HG03097 (cell line): ENCODE data around the gene PAX8.
"Not testable (repeated sequence)": the region's sequence is repeated elsewhere in the genome, so short reads cannot be mapped to it uniquely, and the experiment has no call there.

Experiments used
- ATAC-seq: cut with Tn5 transposase; IDR thresholded peaks from one replicate; pipeline ENCODE4 v1.9.1; 2021; ENCODE audit not compliant: unreplicated experiment, low FRiP score

Gene PAX8

DNA sequence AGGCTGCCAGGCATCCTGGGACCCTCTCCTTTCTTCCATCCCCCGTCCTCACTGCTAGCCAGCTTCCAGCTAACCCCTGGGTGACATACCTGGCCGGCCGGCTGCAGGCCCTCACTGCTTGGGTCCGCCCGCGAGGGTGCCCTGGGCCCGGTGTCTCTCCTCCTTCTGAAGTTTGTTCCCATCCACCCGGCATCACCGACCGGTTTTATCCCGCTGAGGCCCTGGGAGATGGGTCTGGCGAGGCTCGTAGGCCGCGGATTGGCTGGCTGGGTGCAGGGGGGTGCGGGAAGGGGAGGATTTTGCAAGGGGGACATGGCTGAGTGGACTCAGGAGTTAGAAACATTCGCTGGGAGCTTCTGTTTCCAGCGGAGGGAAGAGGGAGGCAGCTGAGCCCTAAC is at the start of gene PAX8:
Gene PAX8, minus strand, starts transcription at position 180 of the 398 bp plus-strand sequence. CDS start 527 bp downstream, outside the sequence.
- no peak for ATAC-seq

DNA sequence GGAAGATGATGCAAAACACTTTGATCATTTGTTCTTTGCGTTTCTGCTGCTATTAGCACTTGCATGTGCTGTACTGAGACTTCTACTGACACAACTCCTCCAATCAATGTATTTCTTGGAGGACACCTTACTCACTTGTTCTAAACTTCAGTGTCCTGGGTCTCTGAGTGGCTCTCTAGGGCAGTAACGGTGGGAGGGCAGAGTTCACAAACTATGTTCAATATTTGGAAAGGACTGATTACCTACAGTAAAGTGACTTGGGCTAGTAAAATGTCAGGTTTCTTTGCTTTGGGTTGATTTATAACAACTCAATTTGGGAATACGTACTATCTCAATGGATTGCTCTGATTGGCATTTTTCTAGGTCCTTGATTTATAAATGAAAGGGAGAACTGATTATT is 49.3 kb upstream of the PAX8 start:
- ATAC-seq, result no peak

DNA sequence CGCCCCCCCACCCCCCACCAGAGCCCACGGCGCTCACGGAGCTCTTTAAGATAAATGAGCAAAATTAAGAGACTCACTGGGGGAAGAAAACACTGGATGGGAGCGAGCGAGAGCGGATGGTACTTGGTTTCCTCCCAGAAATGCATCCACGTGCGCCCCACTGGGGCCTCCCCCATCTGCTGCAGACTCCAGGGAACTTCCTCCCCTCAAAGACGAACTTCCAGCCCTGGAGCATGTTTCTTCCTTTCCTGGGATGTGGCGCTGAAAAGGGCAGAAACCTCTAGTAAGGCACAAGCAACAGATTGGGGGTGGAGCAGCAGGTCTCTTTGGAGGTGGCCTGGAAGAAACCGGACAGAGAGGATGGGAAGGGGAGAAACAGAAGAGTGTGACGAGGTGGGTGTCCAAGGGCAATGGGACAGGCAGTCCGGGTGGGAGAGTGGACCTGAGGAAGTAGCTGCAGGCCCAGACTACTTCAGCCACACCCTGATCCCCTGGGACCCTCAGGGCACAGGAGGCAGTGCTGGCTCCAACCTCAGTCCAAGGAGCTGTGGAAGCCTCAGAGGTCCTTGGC is 46.5 kb upstream of the PAX8 start:
- not testable (repeated sequence) for ATAC-seq

DNA sequence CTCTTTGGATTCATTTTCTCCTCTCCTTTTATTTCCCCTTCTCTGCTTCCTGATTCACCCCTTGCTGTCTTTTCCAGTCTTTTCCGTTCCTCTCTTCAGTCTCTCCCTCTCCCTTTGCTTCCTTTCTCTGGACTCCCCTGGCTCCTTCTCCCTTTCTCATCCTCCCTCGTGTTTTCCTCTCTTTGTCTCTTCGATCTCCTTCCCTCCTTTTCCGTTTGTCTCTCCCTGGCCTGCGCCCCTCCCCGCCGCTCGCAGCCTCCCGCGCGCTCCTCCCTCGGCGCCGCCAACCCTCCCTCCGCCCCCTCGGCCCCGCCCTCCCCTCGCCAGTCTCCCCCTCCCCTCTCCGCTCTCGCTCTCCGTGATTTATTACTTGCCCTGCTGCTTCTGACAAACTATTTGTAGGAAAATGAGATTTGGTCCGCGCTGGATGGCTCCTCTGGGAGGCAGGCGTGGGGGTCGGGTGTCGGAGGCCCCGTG is 46.0 kb upstream of the PAX8 start:
- no peak for ATAC-seq

DNA sequence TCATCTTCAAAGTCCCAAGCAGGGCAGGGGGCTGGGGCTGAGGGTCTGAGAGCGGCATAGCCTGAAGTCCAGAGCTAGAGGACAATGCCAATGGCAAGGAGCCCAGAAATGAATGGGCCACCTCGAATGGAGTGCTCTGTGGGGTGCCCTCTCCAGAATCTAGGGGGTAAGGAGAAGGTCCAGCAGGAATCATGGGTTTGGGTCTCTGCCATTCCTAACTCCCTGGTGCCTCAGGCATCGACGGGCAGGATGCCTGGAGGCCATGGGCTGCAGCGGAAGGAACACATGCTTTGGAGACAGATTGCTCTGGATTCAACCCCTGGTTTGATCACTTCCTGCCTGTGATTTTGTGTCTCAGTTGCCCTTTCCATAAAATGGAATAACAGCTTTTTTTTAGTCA is 44.4 kb upstream of the PAX8 start:
- not testable (repeated sequence) for ATAC-seq

DNA sequence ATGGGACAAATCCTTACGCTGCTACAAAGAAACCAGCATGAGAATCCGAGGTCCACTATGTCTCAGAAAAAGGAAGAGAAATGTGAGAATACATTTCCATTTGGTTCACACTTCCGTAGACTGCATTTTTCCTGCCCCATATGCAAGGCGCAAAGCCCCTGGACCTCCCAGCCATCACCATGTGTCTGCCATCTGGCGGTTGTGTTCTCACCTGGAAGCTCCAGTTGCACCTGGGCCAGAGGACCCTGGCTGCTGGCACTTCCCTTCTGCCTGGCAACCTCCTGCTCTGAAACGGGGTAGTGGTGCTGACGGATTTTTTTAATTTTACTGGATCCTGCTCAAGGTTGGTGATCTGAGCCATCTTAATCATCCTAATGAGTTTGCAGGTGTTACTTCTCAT is 41.4 kb upstream of the PAX8 start:
- ATAC-seq, result not testable (repeated sequence)

DNA sequence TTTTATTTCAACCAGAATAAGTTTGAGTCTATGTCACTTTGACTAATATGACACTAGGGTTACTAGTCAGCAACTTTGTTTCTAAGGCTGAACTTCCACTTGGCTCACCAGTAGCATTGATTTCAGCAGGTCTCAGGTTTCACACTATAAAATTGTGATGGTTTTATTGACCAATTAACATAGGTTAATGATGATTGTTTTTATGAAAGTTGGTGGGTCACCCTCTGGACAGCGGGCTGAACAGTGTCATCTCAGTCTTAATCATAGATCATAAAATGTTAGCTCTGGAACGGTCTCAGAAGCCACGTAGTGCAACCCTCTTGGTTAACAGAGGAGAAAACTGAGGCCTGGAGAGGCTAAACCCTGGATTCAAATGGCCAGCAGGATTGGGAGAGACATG is 40.2 kb upstream of the PAX8 start:
- not testable (repeated sequence) for ATAC-seq

DNA sequence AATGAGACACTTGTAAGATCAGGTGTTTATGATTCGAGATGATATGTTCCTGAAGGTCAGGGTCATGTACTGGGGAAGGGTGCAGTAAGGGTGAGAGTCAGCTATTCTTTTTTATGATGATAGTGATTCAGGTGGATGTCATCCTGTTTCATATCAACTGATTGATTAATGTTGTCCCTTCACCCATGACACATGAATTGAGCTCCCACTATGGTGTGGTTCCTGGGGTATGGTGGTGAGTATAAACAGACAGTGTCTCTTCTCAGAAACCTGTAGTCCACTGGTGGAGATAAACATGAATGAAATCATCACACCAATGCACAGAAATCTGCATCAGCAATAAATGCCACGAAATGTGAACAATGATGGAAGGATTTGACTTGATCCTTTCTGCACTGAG is 37.4 kb upstream of the PAX8 start:
- ATAC-seq, result no peak

DNA sequence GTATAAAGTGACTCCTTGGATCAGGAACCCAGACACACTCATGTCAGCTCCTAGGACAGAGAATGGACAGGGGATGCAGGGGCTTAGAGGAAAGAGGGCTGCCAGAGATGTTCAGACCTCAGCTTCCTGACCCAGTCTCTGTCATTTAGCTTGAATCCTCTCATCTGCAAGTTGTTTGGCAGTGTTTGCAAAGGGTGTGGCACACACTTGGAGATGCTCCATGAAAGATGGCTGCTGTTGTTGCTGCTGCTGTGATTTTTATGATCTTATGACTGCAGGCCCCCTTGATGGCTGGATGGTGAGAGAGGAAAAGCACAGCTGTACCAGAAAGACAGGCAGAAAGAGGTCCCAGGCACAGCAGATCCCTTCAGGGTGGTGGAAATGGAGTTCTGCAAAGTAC is 35.9 kb upstream of the PAX8 start:
- not testable (repeated sequence) for ATAC-seq

DNA sequence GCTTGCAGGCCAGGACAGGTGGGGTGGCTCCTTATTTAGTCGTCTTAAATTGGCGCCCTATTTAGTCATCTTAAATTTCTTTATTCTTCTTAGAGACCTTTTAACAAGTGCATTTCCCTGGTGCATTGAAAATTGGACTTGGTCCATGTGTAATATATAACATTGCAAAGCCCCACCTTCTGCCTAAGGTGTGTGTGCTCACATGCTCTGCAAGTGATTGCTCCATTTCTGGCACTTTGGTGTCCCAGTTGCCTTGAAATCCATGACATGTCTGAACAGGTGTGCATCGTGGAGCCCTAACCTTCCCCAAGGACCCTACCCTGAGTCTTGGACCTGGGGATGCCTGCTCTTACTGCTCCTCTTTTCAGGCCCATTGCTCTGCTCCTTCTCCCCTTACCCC is 35.5 kb upstream of the PAX8 start:
- not testable (repeated sequence) for ATAC-seq

DNA sequence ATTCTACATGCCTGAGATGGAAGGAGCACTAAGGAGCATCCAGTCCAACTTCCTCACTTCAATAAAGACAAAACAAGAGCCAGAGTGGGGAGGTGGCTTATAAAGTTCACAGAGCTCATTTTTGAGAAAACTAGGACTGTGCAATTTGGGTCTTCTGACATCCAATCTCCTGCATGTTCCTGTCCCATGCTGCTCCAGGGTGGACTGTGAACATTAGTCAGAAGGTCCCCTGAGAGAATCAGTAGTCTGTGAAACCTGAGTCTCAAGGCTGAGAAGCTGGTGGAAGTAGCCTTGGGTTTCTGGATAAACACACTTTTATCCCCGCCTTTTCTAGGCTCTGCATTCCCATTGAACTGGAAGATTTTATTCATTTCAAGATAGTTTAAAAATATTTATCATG is 33.1 kb upstream of the PAX8 start:
- not testable (repeated sequence) for ATAC-seq

DNA sequence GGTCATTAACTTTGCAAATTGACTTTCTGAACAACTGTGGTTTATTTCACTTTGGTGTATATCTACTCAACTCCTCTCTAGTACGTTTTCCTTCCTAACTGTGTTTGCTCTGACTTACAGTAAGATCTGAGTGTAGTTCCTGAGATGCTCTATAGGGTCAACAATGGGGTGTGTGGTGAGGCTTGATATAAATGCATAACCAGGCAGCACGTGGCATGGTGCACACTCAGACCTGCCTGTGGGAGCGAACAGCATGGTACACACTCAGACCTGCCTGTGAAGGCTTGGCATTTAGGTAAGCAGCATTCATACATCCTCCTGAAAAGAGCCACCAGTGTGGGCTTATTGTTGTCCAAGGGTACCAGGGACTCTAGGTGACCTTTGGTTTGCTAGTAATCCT is 32.5 kb upstream of the PAX8 start:
- not testable (repeated sequence) for ATAC-seq

DNA sequence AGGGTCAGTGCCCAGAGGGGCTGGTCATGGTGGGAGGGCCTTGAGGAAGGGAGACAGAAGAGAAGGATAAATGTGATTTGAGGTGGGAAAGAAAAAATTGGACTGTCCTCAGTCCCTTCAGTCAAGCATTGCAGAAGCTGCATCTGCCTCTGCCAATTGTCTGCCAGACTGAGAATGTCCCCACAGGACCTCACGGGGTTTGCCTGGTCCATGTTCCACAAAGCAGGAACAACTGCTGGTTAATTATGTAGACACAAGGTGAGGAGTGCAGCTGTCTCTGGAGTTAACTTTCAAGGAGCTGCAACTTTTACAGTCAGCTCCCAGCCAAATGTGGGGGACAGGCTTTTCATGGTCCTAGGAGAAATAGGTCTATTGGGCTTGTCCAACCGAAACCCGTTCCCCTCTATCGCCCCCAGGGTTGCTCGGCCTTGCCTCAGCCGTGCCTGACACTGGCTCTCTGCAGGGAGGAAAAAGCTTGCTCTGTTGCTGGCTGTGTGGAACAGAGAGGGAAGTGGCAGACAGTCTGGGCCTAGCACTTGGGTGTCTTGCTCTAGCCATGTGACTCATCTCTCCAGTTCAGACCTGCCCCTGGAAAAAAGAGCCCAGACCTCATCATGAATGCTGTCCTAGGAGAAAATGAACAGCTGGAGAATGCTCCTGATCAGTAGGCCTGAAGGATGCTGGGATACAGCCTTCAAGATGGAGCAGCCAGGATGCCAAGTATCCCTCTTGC is 31.1 kb upstream of the PAX8 start:
- ATAC-seq, result no peak

DNA sequence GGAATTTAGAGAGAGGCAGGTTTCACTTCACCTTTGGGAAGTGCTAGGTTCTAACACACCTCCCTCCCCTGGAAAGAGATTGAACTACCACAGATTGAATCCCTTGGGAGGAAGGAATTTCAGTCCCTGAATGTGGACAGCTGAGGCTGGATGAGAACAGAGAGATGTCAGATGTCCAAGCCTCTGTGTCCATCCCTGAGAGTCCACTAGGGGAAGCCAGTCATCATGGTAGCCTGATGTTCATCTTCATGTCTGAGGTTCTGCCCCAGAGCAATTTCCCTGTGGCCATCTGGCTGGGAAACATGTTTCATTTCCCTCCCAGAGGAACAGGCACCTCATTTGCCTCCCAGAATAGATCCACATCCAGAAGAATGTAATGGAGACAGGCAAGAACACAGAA is 30.1 kb upstream of the PAX8 start:
- not testable (repeated sequence) for ATAC-seq

DNA sequence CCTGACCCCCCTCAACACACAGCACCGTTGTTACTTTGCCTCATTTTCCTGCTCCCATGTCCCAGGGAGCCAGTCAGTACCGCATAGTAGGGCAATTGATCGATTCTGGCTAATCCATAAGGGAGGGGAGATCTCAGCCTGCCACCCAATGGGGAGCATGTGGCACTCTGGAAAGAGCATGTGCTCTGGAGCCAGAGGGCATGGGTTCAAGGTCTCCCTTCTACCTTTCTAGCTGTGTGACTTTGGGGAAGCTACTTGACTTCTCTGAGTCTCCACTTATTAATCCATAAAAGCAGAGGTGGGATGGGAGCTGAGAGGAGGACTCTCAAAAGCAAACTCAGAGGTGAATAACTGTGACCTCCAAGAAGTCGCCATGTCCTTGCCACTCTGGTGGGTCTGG is 27.5 kb upstream of the PAX8 start:
- not testable (repeated sequence) for ATAC-seq

DNA sequence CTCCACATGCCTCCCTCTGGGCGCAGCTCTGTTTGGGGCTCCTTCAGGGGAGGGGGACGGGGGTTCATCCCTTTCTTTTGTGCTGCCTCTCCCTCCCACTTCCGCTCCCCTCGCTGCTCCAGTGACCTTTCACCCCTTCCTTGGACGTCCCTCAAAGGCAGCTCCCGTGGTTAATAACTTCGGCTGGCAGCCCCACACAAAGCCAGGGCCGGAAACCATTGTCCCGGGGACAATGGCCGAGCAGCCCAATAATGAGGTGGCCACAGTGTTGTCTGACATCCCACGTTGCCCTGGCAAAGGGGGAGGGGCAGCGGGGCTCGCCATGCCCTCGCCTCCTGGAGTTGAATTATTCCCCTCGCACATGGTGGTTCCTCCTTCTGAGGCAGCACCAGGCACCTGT is 27.0 kb upstream of the PAX8 start:
- ATAC-seq, result not testable (repeated sequence)

DNA sequence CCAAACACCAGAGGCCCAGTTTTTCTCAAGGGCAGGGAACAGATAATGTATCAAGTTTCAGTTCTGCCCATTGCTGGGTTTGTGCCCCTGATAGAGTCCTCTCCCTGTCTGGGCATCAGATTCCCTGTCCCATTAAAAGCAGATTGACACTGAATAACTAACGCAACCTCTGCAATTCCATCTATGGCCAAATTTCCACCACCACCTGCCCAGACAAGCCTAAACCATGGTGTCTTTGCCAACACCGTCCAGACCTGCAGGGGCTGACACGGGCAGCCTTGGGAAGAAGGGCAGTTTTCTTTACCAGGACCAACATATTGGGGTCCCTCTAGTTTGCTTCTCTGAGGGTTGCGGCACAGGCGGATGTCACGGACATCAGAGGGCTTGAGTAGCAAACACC is 26.4 kb upstream of the PAX8 start:
- no peak for ATAC-seq

DNA sequence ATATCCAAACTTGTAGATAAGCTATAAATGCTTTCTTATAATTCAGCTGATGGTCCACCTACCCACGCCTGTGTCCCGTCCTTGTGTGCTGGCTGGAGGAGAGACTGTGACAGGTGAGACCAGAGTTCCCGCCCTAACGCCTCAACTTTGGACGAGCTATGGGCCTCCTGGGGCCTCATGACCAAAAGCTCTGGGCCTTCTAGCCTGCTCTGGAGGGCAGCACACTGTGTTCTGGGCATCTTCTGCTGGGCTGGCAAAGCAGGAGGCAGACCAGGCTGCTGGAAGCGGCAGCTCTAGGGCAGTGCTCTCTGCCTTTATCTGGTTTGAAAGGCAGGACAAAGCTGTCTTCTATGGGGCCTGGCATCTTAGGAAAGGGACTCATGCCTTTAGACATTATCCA is 26.0 kb upstream of the PAX8 start:
- no peak for ATAC-seq

DNA sequence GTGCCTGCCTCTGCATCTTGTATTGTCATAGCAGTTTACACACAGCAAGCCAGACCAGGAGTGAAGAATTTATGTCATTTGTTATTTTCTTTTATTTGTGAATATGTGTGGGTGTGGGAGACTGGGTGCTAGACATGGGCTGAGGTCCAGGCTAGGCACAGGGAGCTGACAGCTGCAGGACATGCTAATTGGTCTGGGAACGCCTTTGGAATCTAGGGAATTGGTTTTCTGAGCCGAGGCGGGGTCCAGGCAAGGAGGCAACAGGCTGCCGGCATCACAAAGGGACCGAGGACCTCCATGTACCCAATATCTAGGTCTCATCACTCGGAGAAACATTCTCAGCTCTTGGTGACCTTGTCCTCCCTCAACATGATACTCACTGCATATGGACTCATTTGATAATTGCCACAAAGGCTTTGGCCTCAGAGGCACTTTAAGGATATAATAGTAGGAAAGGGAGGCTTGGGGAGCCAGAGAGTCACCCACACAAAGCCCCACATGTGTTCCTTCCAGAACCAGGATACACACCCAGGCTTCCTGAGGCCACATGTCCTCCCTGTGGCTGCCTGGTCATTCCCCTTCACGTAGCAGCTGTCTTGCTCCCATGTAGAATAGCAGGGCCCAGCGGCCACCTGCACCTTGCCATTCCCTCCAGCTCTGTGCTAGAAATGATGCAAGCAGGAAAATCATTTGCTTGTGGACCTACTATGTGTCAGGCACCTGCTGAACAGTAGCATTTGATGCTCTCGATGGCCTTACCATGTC is 23.7 kb upstream of the PAX8 start:
- not testable (repeated sequence) for ATAC-seq

DNA sequence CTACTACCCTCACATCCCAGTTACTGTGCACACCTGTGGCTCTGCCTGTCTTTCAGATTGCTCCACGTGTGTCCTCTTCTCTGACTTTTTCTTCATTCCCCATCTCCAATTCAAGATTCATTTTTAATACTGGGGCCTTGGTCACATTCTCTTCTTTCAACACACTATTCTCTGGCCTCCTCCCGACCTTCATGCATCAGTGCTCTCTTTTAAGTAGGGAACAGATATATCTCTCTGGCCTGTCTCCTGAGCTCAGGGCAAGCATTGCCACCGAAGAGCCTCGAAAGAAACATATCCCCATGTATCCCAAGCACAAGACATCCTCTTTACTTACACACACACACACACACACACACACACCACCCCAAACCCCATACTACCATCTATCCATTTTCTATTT is 21.6 kb upstream of the PAX8 start:
- no peak for ATAC-seq

DNA sequence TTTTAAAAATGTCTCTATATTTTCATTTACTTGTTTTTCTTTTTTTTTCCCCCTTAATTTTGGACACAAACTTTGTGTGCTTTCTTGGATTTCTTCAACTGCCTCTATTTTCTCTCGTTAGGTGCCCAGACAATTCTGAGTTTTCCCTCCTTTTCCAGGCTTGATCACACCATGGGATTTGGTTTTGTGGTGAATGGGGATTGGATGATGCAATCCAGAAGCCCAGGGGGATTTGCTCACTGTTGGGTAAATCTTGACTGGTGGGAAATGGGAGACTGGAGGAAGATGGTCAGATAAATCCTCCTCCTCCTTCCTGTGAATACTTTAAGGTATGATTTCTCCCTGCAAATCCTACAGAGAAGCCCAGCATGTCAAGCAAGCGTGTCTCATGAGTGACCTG is 19.5 kb upstream of the PAX8 start:
- no peak for ATAC-seq

DNA sequence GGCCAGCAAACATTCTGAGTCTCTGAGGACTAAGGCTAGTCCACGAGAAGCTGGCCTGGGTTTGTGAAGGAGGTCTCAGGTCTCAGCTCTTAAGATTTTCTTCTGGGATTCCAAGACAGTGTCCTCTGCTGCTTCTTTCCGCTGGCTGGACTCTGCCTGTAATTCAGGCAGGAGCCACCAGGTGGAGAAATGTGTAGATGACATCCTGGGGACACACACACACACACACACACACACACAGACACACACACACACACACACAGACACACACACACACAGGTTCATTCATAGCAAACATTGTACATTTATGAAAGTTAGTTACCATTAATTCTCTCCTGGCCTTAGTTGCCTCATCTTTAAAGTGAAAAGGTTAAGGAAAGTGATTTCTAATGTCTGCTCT is 18.9 kb upstream of the PAX8 start:
- ATAC-seq, result not testable (repeated sequence)
